OCI-LY3 (cell line): ENCODE results near the gene HYAL2.

Experiments used
- CTCF ChIP-seq: fragments of 200-600, 300-600 bp; sonication (generic); IDR thresholded peaks from 2 replicates; pipeline ENCODE4 v1.5.1; 2014; ENCODE audit warnings: antibody characterized with exemption, low read length, low read depth
- EZH2phosphoT487 ChIP-seq: fragments of 200-600 bp; shearing (Covaris generic); IDR thresholded peaks from 2 replicates; pipeline ENCODE4 v1.6.1; 2018; ENCODE audit warnings: antibody characterized with exemption, mixed run types, low read depth

- TF ChIP-seq CTCF, result peak; percentile 95
- no peak for TF ChIP-seq EZH2phosphoT487
Observed at GRCh38 chr3:50274371-50275104, 48.0 kb downstream of the HYAL2 start.
